SK-N-SH (cell line): ENCODE results near the gene CAMK2D. TPM values are rescaled to one million over a fixed set of nuclear protein-coding genes. Genes with fewer than 3 reads are reported as not detected.

Source experiments
- CTCF ChIA-PET: fragments of 300-600, 350-600 bp; formaldehyde crosslinking; extraction: SDS; loops from one replicate; lab custom pipeline; 2021; lab: Yijun Ruan, JAX
- POLR2A ChIA-PET: fragments of 350-600 bp; sonication (Branson Sonifier 250); formaldehyde crosslinking; extraction: SDS; loops from one replicate; lab custom pipeline; 2020; ENCODE audit warnings: antibody characterized with exemption, inconsistent platforms; lab: Yijun Ruan, JAX
- DNase-seq: peaks from one replicate; pipeline ENCODE4 v3.0.0; 2012
- H2AFZ ChIP-seq: fragments of 200-600 bp; sonication (generic); 2 replicates; pipeline ENCODE4 v1.8.1; 2016; ENCODE audit warnings: antibody characterized with exemption, mild to moderate bottlenecking, low read depth
- H3F3A ChIP-seq: fragments of 200-600 bp; sonication (generic); replicated peaks from 2 replicates; pipeline ENCODE3; 2016; ENCODE audit warnings: antibody characterized with exemption, mild to moderate bottlenecking; ENCODE audit not compliant: insufficient read depth
- H3K27ac ChIP-seq, 2 experiments: fragments of 200-500 bp in 1 of 2; fragments of 200-600 bp in 1 of 2; sonication (Bioruptor generic) in 1 of 2; sonication (generic), shearing (Covaris generic) in 1 of 2; 2 replicates each; pipeline versions ENCODE4 v1.5.1 to v1.6.1; 2014 to 2016; ENCODE audit warnings: low read depth in 2 of 2, inconsistent platforms in 1 of 2, low read length in 1 of 2, mild to moderate bottlenecking in 1 of 2, mixed read lengths in 1 of 2
- H3K27me3 ChIP-seq: fragments of 200-600 bp; sonication (generic), shearing (Covaris generic); 2 replicates; pipeline ENCODE4 v1.6.1; 2016; ENCODE audit warnings: mixed run types; ENCODE audit not compliant: insufficient read depth
- H3K36me3 ChIP-seq, 2 experiments: fragments of 200-500 bp in 1 of 2; fragments of 200-600 bp in 1 of 2; sonication (Bioruptor generic) in 1 of 2; sonication (generic) in 1 of 2; replicated peaks in 1 of 2; 2 replicates each; pipeline versions ENCODE3 to v1.5.1; 2014 to 2016; ENCODE audit warnings: low read length in 1 of 2, mild to moderate bottlenecking in 1 of 2; ENCODE audit not compliant: insufficient read depth in 2 of 2, control insufficient read depth in 1 of 2
- H3K4me1 ChIP-seq, 2 experiments: fragments of 200-500 bp in 1 of 2; fragments of 200-600 bp in 1 of 2; sonication (Bioruptor generic) in 1 of 2; sonication (generic), shearing (Covaris generic) in 1 of 2; 2 replicates each; pipeline versions ENCODE4 v1.5.1 to v1.6.1; 2014 to 2016; ENCODE audit warnings: low read depth in 1 of 2, low read length in 1 of 2, mixed run types in 1 of 2; ENCODE audit not compliant: insufficient read depth in 2 of 2, control insufficient read depth in 1 of 2
- H3K4me2 ChIP-seq: fragments of 200-600 bp; sonication (generic), shearing (Covaris generic); 2 replicates; pipeline ENCODE4 v1.6.1; 2017; ENCODE audit warnings: mixed run types
- H3K4me3 ChIP-seq, 2 experiments: fragments of 200-500 bp in 1 of 2; fragments of 200-600 bp in 1 of 2; sonication (Bioruptor generic) in 1 of 2; sonication (generic), shearing (Covaris generic) in 1 of 2; 2 replicates each; pipeline versions ENCODE4 v1.5.1 to v1.8.1; 2014 to 2016; ENCODE audit warnings: low read depth in 2 of 2, inconsistent platforms in 1 of 2, low read length in 1 of 2, mild to moderate bottlenecking in 1 of 2, mixed read lengths in 1 of 2, moderate library complexity in 1 of 2
- H3K79me2 ChIP-seq: fragments of 200-600 bp; sonication (generic); 2 replicates; pipeline ENCODE4 v1.8.1; 2017; ENCODE audit warnings: mild to moderate bottlenecking; ENCODE audit not compliant: insufficient read depth
- H3K9ac ChIP-seq: fragments of 200-600 bp; sonication (generic); 2 replicates; pipeline ENCODE4 v1.6.1; 2017; ENCODE audit warnings: mixed run types
- H3K9me2 ChIP-seq: fragments of 200-600 bp; sonication (generic); 2 replicates; pipeline ENCODE4 v1.6.1; 2017; ENCODE audit warnings: mixed run types
- H3K9me3 ChIP-seq: fragments of 200-600 bp; sonication (generic); 2 replicates; pipeline ENCODE4 v1.6.1; 2017; ENCODE audit warnings: mixed run types, mild to moderate bottlenecking, moderate library complexity
- H4K20me1 ChIP-seq: fragments of 200-600 bp; sonication (generic); 2 replicates; pipeline ENCODE4 v1.6.1; 2017; ENCODE audit warnings: mild to moderate bottlenecking, mixed run types; ENCODE audit not compliant: insufficient read depth
- ELF1 ChIP-seq: IDR thresholded peaks from 2 replicates; pipeline ENCODE4 v1.4.0; 2012
- EP300 ChIP-seq, 2 experiments: IDR thresholded peaks; 2 replicates each; pipeline versions ENCODE4 v1.4.0 to v1.6.1; 2012; ENCODE audit warnings: borderline replicate concordance in 1 of 2, low read depth in 1 of 2, low read length in 1 of 2
- EZH2phosphoT487 ChIP-seq: fragments of 200-600 bp; sonication (generic); IDR thresholded peaks from 2 replicates; pipeline ENCODE4 v1.6.1; 2017; ENCODE audit warnings: low read depth, mixed run types, mild to moderate bottlenecking, antibody characterized with exemption, moderate library complexity, borderline replicate concordance
- FOSL2 ChIP-seq: IDR thresholded peaks from 2 replicates; pipeline ENCODE4 v1.4.0; 2012; ENCODE audit warnings: low read depth, mild to moderate bottlenecking, moderate library complexity, borderline replicate concordance
- FOXJ3 ChIP-seq: sonication (generic); formaldehyde crosslinking; IDR thresholded peaks from 2 replicates; pipeline ENCODE4 v1.5.1; 2020; ENCODE audit warnings: mild to moderate bottlenecking, missing genetic modification reagents
- FOXM1 ChIP-seq: IDR thresholded peaks from 2 replicates; pipeline ENCODE4 v1.4.0; 2012; ENCODE audit warnings: low read depth, mild to moderate bottlenecking
- GATA2 ChIP-seq: sonication (generic); formaldehyde crosslinking; IDR thresholded peaks from 2 replicates; pipeline ENCODE4 v1.5.0; 2020; ENCODE audit warnings: mild to moderate bottlenecking, missing genetic modification reagents
- JUND ChIP-seq: IDR thresholded peaks from 2 replicates; pipeline ENCODE4 v1.4.0; 2012
- MEF2A ChIP-seq: IDR thresholded peaks from 2 replicates; pipeline ENCODE4 v1.4.0; 2012; ENCODE audit warnings: low read depth, borderline replicate concordance
- POLR2AphosphoS5 ChIP-seq: IDR thresholded peaks from 2 replicates; pipeline ENCODE4 v1.6.1; 2012; ENCODE audit warnings: low read depth, low read length
- RCOR1 ChIP-seq: fragments of 150-350 bp; IDR thresholded peaks from 2 replicates; pipeline ENCODE4 v1.6.1; 2017; ENCODE audit warnings: antibody characterized with exemption, low read length
- RFX5 ChIP-seq: IDR thresholded peaks from 2 replicates; pipeline ENCODE4 v1.6.1; 2012; ENCODE audit warnings: mild to moderate bottlenecking, improper control_type of control experiment, low read length
- RXRA ChIP-seq: IDR thresholded peaks from 2 replicates; pipeline ENCODE4 v1.4.0; 2012; ENCODE audit warnings: low read depth, mild to moderate bottlenecking, borderline replicate concordance
- SIN3A ChIP-seq: IDR thresholded peaks from 2 replicates; pipeline ENCODE4 v1.6.1; 2012; ENCODE audit warnings: low read depth, mild to moderate bottlenecking, low read length, moderate library complexity, borderline replicate concordance
- TCF12 ChIP-seq: IDR thresholded peaks from 2 replicates; pipeline ENCODE4 v1.4.0; 2012
- TEAD4 ChIP-seq: IDR thresholded peaks from 2 replicates; pipeline ENCODE4 v1.4.0; 2012; ENCODE audit warnings: mild to moderate bottlenecking, borderline replicate concordance; ENCODE audit not compliant: insufficient read depth
- USF1 ChIP-seq: IDR thresholded peaks from 2 replicates; pipeline ENCODE4 v1.4.0; 2012; ENCODE audit warnings: low read depth, borderline replicate concordance
- YY1 ChIP-seq: IDR thresholded peaks from 2 replicates; pipeline ENCODE4 v1.4.0; 2012; ENCODE audit warnings: low read depth, mild to moderate bottlenecking
- WGBS: methylation state at CpG from one replicate; pipeline ENCODE4 v1.1.6; 2017; ENCODE audit warnings: low lambda C conversion rate; 5-methylcytosine and 5-hydroxymethylcytosine counted together
- polyA plus RNA-seq, 3 experiments: library from polyadenylated mRNA; depleted of rRNA; stranded (reverse); fragments of >200 nt; gene quantifications; 2 replicates each; pipeline ENCODE4 v1.2.3, GENCODE V29; 2012
- TF ChIP-seq, protein P1 (sequence below): fragments of 150-350 bp; IDR thresholded peaks from 2 replicates; pipeline ENCODE4 v1.6.1; 2017; ENCODE audit warnings: antibody characterized with exemption, low read length, low read depth, borderline replicate concordance

The CAMK2D gene
- polyA plus RNA-seq, 1 of the 3 experiments (the other 2 are of a cell fraction) = 17.0 TPM

DNA sequence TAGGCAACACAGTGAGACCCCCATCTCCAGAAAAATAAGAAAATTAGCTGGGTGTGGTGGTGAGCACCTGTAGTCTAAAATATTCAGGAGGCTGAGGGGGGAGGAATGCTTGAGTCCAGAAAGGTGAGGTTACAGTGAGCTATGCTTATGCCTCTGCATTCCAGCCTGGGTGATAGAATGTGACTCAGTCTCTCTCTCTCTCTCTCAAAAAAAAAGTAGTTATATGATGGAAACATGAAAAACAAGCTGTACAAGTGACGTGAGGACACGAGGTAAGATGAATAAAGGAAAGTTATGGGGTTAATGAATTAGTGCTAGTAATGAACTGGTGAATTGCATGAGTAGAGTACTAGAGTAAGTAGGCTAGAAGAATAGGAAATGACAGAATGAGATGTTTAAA, 21.8 kb upstream of the CAMK2D start:
- POLR2A ChIA-PET = no interaction called here
- TF ChIP-seq EP300 (IDR thresholded peaks at IDR 0.05; ENCODE audit: borderline replicate concordance in 1 of 2, low read depth in 1 of 2, low read length in 1 of 2) (no peak), MEF2A (no peak), SIN3A (no peak), EZH2phosphoT487 (no peak), FOSL2 (no peak), TCF12 (no peak), TEAD4 (no peak), ELF1 (no peak), RXRA (no peak), YY1 (no peak), GATA2 (CRISPR knock-in tag) (no peak), RFX5 (no peak), JUND (no peak), RCOR1 (no peak), FOXJ3 (CRISPR knock-in tag) (no peak), POLR2AphosphoS5 (no peak), USF1 (no peak), FOXM1 (no peak)
- TF ChIP-seq, protein P1, sequence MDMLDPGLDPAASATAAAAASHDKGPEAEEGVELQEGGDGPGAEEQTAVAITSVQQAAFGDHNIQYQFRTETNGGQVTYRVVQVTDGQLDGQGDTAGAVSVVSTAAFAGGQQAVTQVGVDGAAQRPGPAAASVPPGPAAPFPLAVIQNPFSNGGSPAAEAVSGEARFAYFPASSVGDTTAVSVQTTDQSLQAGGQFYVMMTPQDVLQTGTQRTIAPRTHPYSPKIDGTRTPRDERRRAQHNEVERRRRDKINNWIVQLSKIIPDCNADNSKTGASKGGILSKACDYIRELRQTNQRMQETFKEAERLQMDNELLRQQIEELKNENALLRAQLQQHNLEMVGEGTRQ = no peak
- TF ChIP-seq, all 33 proteins: peak for 0
- H3K9me3 ChIP-seq = no peaks in the 10 kb centered on the region
- H3K4me3 ChIP-seq = no peak overlapping the region
- H4K20me1 ChIP-seq = no peaks in the 10 kb centered on the region
- no peaks in the 10 kb centered on the region for H3K79me2 ChIP-seq
- no peaks in the 10 kb centered on the region for H3K36me3 ChIP-seq
- H3K27me3 ChIP-seq = no peaks in the 10 kb centered on the region
- no peak overlapping the region for H3K4me2 ChIP-seq
- H3K9ac ChIP-seq = no peak overlapping the region
- 92% methylated on average over 2 of the region's 2 CpGs for WGBS
- CTCF ChIA-PET = interaction anchor here (1.3 kb wide), 1 partner anchor 16 kb away, joined by 5 read pairs; no protein-coding TSS in a partner anchor
- no peaks in the 10 kb centered on the region for H3K9me2 ChIP-seq
- H2AFZ ChIP-seq = no peak overlapping the region
- DNase-seq = no peak
- peaks cover 0 to 12% of the 10 kb centered on the region in 2 experiments; a peak in 1 of 4 replicates for H3K4me1 ChIP-seq
- H3F3A ChIP-seq = peaks cover 9% of the 10 kb centered on the region
- H3K27ac ChIP-seq = no peak overlapping the region
